GM21381 (cell line): ENCODE data around the gene FAM149A.
A peak's percentile ranks its signal among the peaks of the same experiment; 100 is the strongest.

ENCODE experiments used
- ATAC-seq: cut with Tn5 transposase; IDR thresholded peaks from one replicate; pipeline ENCODE4 v1.9.1; 2021; ENCODE audit warnings: mild to moderate bottlenecking, moderate library complexity; ENCODE audit not compliant: unreplicated experiment

FAM149A gene

DNA sequence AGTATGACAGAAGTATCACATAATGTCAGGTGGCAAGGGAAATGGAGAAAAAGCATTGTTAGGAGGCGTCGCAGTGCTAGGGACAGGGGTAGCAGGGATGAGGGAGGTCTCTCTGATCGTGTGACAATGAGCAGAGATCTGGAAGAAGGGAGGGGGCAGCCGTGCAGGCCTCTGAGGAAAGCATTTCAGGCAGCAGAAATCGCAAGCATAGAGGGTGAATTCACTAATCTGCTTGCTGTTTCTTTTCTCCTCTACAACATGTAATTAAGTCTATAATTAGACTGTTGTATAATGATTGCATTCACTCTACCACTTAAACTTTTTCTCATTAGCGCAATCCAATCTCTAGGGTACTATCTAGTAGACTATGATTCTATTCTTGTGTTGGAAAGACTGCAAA lies 96.0 kb downstream of the FAM149A start:
- ATAC-seq: no peak

DNA sequence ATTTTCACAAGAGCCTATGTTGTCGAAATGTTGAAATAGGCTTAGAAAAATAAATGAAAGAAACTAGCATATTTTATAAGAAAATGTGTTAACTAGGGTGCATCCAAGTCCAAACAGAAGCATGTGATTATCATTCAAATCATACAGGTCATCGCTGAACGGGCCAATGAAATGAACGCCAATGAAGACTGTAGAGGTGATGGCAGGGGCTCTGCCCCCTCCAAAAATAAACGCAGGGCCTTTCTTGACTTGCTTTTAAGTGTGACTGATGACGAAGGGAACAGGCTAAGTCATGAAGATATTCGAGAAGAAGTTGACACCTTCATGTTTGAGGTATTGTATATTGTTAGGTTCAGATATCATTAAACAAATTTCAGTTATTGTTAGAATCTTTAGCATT lies 96.5 kb downstream of the FAM149A start:
- no peak for ATAC-seq

DNA sequence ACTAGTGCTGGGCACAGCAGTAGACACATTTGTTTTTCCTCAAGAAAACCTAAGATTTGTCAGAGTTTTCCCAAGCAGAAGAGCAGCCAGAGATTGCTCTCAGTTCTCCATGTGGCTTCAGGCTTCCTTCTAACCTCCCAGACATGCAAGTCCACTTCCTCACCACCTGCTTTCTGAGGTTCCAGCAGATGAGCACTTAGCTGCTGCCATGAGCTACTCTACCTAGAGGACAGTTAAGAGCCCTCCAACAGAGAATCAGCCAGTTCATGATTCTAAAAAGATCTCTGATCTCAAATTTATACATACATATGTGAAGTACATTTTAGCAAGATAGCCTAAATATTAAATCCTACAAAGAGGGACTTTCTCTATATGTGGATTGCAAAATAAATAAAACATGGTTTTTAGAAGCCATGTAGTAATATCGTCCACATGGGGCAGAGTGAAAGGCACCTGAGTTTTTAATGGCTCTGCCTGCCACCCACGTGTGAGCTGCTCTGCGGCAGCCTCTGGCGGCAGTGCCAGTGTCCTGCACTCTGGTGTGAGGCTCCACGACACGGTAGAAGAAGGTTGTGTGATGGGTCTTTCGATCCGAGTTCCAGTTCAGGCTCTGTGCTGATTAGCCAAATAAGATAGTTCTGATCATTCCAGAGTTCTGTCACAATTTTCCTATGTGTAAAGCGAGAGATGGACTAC lies 97.2 kb downstream of the FAM149A start:
- peak; percentile 89 for ATAC-seq

- no peak for ATAC-seq
These were observed 98.1 kb downstream of the FAM149A start for GRCh38 chr4:186202490-186203140.

DNA sequence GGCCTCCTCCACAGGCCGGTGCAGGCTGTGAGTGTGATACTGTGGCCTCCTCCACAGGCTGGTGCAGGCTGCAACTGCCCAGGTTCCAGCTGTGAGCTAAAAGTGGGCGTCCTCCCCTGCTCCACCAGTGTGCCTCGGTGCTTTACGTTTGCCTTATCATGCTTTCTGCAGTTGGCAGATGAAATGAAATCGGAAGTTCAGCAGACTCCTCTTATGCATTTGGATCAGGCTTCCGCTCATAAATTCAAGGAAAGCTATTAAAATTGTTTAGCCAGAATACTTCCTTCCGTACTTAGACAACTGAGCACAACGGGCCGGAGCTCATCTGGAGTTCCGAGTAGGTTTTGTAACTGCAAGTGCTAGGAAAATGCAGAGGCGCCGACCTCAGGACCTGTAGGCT lies 98.9 kb downstream of the FAM149A start:
- ATAC-seq: no peak

GRCh38 chr4:186204103-186204559 lies 99.6 kb downstream of the FAM149A start:
- ATAC-seq: peak; percentile 46

DNA sequence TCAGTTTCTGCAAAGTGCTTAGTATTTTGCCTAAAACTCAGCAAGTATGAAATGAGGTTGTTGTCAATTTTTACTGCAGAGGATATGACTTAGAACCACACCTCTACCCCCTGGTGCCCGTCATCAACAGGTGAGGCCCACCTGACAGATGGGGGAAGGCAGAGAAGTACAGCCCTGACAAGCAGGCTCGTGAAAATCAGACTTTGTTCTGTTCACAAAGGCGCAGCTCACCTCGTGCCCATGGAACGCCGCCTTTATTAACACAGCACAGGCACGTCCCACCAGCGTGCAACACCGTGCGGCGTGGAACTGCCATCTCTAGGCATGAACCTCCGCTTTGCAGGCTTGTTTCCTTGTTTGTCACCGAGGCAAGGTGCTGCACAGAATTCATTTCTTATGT lies 100.2 kb downstream of the FAM149A start:
- no peak for ATAC-seq

DNA sequence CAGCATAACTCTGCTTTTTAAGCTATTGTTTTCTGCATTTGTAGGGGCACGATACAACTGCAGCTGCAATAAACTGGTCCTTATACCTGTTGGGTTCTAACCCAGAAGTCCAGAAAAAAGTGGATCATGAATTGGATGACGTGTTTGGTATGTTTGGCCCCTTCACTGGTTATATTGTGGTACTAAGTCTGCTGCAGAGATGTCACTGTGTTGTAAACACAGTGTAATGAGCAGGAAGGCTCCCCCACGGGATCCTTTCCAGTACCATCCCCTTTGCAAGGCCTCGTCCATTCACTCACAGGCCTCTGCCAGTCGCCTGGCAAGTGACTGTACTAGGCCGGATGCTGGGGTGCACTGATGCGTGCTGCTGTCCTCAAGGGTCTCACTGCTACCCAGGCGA lies 100.7 kb downstream of the FAM149A start:
- ATAC-seq: no peak

- no peak for ATAC-seq
These were observed 112.0 kb downstream of the FAM149A start for GRCh38 chr4:186216465-186217024.

- ATAC-seq: no peak
These were observed 113.3 kb downstream of the FAM149A start for GRCh38 chr4:186217733-186218293.

GRCh38 chr4:186221624-186222023 lies 117.1 kb downstream of the FAM149A start:
- no peak for ATAC-seq
